Dermis microvascular lymphatic vessel endothelial cell (primary cell): ENCODE results near the gene DDX17. TPM values are rescaled to one million over a fixed set of nuclear protein-coding genes. Genes with fewer than 3 reads are reported as not detected.
"Not testable (repeated sequence)": the region's sequence is repeated elsewhere in the genome, so short reads cannot be mapped to it uniquely, and the experiment has no call there.

ENCODE experiments used
- DNase-seq, 2 donors: peaks; one replicate each; pipeline versions ENCODE4 v3.0.0 to v3.0.0-alpha.2; 2010; ENCODE audit warnings: low read depth in 2 of 2
- total RNA-seq: library from RNA; depleted of rRNA; stranded (reverse); fragments of >200 nt; gene quantifications from 2 replicates; pipeline ENCODE4 v1.2.1, GENCODE V29; 2014

DDX17 gene
- total RNA-seq, 1 donor from 2014 or later, result 316 TPM

- DNase-seq, result no peak
These were observed 14.3 kb downstream of the DDX17 start for GRCh38 chr22:38491707-38492348.

- peak in 1 of 2 donors; percentile 47 for DNase-seq
These were observed 15.2 kb downstream of the DDX17 start for GRCh38 chr22:38490915-38491314.

GRCh38 chr22:38490475-38490874 is 15.6 kb downstream of the DDX17 start:
- no peak for DNase-seq

GRCh38 chr22:38489561-38490145 is 16.5 kb downstream of the DDX17 start:
- no peak for DNase-seq

- DNase-seq, result no peak
These were observed 17.0 kb downstream of the DDX17 start for GRCh38 chr22:38489142-38489541.

GRCh38 chr22:38487946-38488345 is 18.2 kb downstream of the DDX17 start:
- DNase-seq, result no peak

- DNase-seq, result no peak
These were observed 20.3 kb downstream of the DDX17 start for GRCh38 chr22:38485783-38486182.

GRCh38 chr22:38484244-38484643 is 21.9 kb downstream of the DDX17 start:
- no peak for DNase-seq

GRCh38 chr22:38482662-38483308 is 23.3 kb downstream of the DDX17 start:
- no peak for DNase-seq

GRCh38 chr22:38481871-38482332 is 24.2 kb downstream of the DDX17 start:
- DNase-seq, result no peak

GRCh38 chr22:38481162-38481870 is 24.8 kb downstream of the DDX17 start:
- no peak for DNase-seq

GRCh38 chr22:38479096-38479837 is 26.8 kb downstream of the DDX17 start:
- DNase-seq, result no peak

GRCh38 chr22:38477585-38477984 is 28.5 kb downstream of the DDX17 start:
- no peak for DNase-seq

- DNase-seq, result no peak
These were observed 32.0 kb downstream of the DDX17 start for GRCh38 chr22:38474003-38474607.

- DNase-seq, result no peak
These were observed 34.9 kb downstream of the DDX17 start for GRCh38 chr22:38471237-38471636.

- DNase-seq, result not testable (repeated sequence)
These were observed 35.9 kb downstream of the DDX17 start for GRCh38 chr22:38470179-38470578.

GRCh38 chr22:38469306-38469781 is 36.8 kb downstream of the DDX17 start:
- no peak for DNase-seq

GRCh38 chr22:38468443-38469305 is 37.4 kb downstream of the DDX17 start:
- peak in 1 of 2 donors; percentile 38 for DNase-seq

GRCh38 chr22:38467904-38468442 is 38.1 kb downstream of the DDX17 start, which contains the start of gene KDELR3:
KDELR3 (plus strand) TSS chr22:38468096; CDS start chr22:38468234, 138 bp downstream.
- peak in 1 of 2 donors; percentile 75 for DNase-seq
